HUES64 (cell line): Measurements from ENCODE around the gene DENND11.
"Not testable (repeated sequence)": the region's sequence is repeated elsewhere in the genome, so short reads cannot be mapped to it uniquely, and the experiment has no call there.

Experiments
- H3K27ac ChIP-seq: 2 replicates; pipeline ENCODE4 v1.7.0; 2013; ENCODE audit warnings: low read depth, low read length, inconsistent platforms
- H3K27me3 ChIP-seq: 2 replicates; pipeline ENCODE4 v1.6.1; 2013; ENCODE audit warnings: mild to moderate bottlenecking, low read length; ENCODE audit not compliant: insufficient read depth
- H3K36me3 ChIP-seq: 2 replicates; pipeline ENCODE4 v1.6.1; 2013; ENCODE audit warnings: mild to moderate bottlenecking, low read length; ENCODE audit not compliant: insufficient read depth
- H3K4me1 ChIP-seq: 2 replicates; pipeline ENCODE4 v1.6.1; 2013; ENCODE audit warnings: mild to moderate bottlenecking, low read length, moderate library complexity; ENCODE audit not compliant: insufficient read depth
- H3K4me3 ChIP-seq: 2 replicates; pipeline ENCODE4 v1.5.1; 2013; ENCODE audit warnings: mild to moderate bottlenecking, low read length, moderate library complexity
- H3K9ac ChIP-seq: 2 replicates; pipeline ENCODE4 v1.6.1; 2013; ENCODE audit warnings: mild to moderate bottlenecking, low read depth, low read length
- H3K9me3 ChIP-seq: 2 replicates; pipeline ENCODE4 v1.6.1; 2013; ENCODE audit warnings: low read depth, low read length; ENCODE audit not compliant: insufficient read depth
- WGBS: fragments of 150-250, 120-280 bp; methylation state at CpG from one replicate; pipeline ENCODE4 v1.1.7; 2013; ENCODE audit warnings: missing lambda C conversion rate; 5-methylcytosine and 5-hydroxymethylcytosine counted together

Gene DENND11

GRCh38 chr7:141696348-141696747, 5.6 kb downstream of the DENND11 start:
- no peaks in the 10 kb centered on the region for H3K9me3 ChIP-seq
- H3K4me1 ChIP-seq: peaks cover 27% of the 10 kb centered on the region
- H3K27me3 ChIP-seq: 0 out of 2 replicates have a peak, but pooled peaks cover 6% of the 10 kb centered on the region
- H3K36me3 ChIP-seq: no peaks in the 10 kb centered on the region
- H3K9ac ChIP-seq: no peak overlapping the region
- 96% methylated on average over 2 of the region's 2 CpGs for WGBS
- H3K27ac ChIP-seq: no peak overlapping the region
- H3K4me3 ChIP-seq: no peak overlapping the region

- WGBS: 95% methylated on average over 6 of the region's 6 CpGs
- no peaks in the 10 kb centered on the region for H3K36me3 ChIP-seq
- H3K9me3 ChIP-seq: no peaks in the 10 kb centered on the region
- peaks cover 27% of the 10 kb centered on the region for H3K4me1 ChIP-seq
- H3K4me3 ChIP-seq: no peak overlapping the region
- no peak overlapping the region for H3K27ac ChIP-seq
- 0 out of 2 replicates have a peak, but pooled peaks cover 4% of the 10 kb centered on the region for H3K27me3 ChIP-seq
- H3K9ac ChIP-seq: no peak overlapping the region
Observed at GRCh38 chr7:141695803-141696289, 6.1 kb downstream of the DENND11 start.

- no peak overlapping the region for H3K4me3 ChIP-seq
- no peak overlapping the region for H3K27ac ChIP-seq
- no peaks in the 10 kb centered on the region for H3K9me3 ChIP-seq
- WGBS: 100% methylated on average over 3 of the region's 3 CpGs
- no peak overlapping the region for H3K9ac ChIP-seq
- H3K27me3 ChIP-seq: no peaks in the 10 kb centered on the region
- H3K4me1 ChIP-seq: peaks cover 18% of the 10 kb centered on the region
- no peaks in the 10 kb centered on the region for H3K36me3 ChIP-seq
Observed at GRCh38 chr7:141693082-141693481, 8.9 kb downstream of the DENND11 start.

- WGBS: 98% methylated on average over 2 of the region's 4 CpGs
- Histone ChIP-seq H3K4me1 (peaks cover 7% of the 10 kb centered on the region), H3K27ac (no peak overlapping the region), H3K9me3 (no peaks in the 10 kb centered on the region), H3K9ac (no peak overlapping the region), H3K36me3 (no peaks in the 10 kb centered on the region), H3K4me3 (no peak overlapping the region), H3K27me3 (no peaks in the 10 kb centered on the region)
Observed at GRCh38 chr7:141691961-141692360, 10.0 kb downstream of the DENND11 start.

GRCh38 chr7:141691540-141691939, 10.4 kb downstream of the DENND11 start:
- WGBS: 89% methylated on average over 1 of the region's 3 CpGs
- H3K27ac ChIP-seq: no peak overlapping the region
- H3K4me1 ChIP-seq: peaks cover 4% of the 10 kb centered on the region; the same call in 1 of the 2 replicates
- H3K9ac ChIP-seq: no peak overlapping the region
- H3K27me3 ChIP-seq: no peaks in the 10 kb centered on the region
- H3K4me3 ChIP-seq: no peak overlapping the region
- H3K36me3 ChIP-seq: no peaks in the 10 kb centered on the region
- H3K9me3 ChIP-seq: no peaks in the 10 kb centered on the region

GRCh38 chr7:141689072-141689825, 12.7 kb downstream of the DENND11 start:
- H3K9ac ChIP-seq, H3K4me3 ChIP-seq, H3K27ac ChIP-seq, H3K4me1 ChIP-seq, H3K9me3 ChIP-seq, H3K27me3 ChIP-seq: not testable (repeated sequence)
- H3K36me3 ChIP-seq: peaks cover 14% of the 10 kb centered on the region
- 96% methylated on average over 3 of the region's 3 CpGs for WGBS

- H3K9ac ChIP-seq: no peak overlapping the region
- H3K4me3 ChIP-seq: no peak overlapping the region
- H3K9me3 ChIP-seq: no peaks in the 10 kb centered on the region
- peaks cover 23% of the 10 kb centered on the region for H3K36me3 ChIP-seq
- WGBS: over 99% methylated on average over 4 of the region's 5 CpGs
- no peaks in the 10 kb centered on the region for H3K27me3 ChIP-seq
- H3K27ac ChIP-seq: no peak overlapping the region
- peaks cover 4% of the 10 kb centered on the region; the same call in 1 of the 2 replicates for H3K4me1 ChIP-seq
Observed at GRCh38 chr7:141688043-141688442, 13.9 kb downstream of the DENND11 start.

- Histone ChIP-seq H3K9me3 (no peaks in the 10 kb centered on the region), H3K9ac (no peak overlapping the region), H3K36me3 (peaks cover 30% of the 10 kb centered on the region), H3K27me3 (no peaks in the 10 kb centered on the region), H3K4me1 (peaks cover 3% of the 10 kb centered on the region; the same call in 1 of the 2 replicates), H3K4me3 (no peak overlapping the region), H3K27ac (no peak overlapping the region)
- 93% methylated on average over 6 of the region's 6 CpGs for WGBS
Observed at GRCh38 chr7:141686670-141687069, 15.3 kb downstream of the DENND11 start.

GRCh38 chr7:141686074-141686473, 15.9 kb downstream of the DENND11 start:
- Histone ChIP-seq H3K9me3 (no peaks in the 10 kb centered on the region), H3K27me3 (no peaks in the 10 kb centered on the region), H3K4me1 (no peaks in the 10 kb centered on the region; the same call in 1 of the 2 replicates), H3K36me3 (peaks cover 30% of the 10 kb centered on the region), H3K27ac (no peak overlapping the region), H3K9ac (no peak overlapping the region), H3K4me3 (no peak overlapping the region)
- 94% methylated on average over 3 of the region's 3 CpGs for WGBS

- H3K27ac ChIP-seq: no peak overlapping the region
- H3K4me1 ChIP-seq: no peaks in the 10 kb centered on the region; the same call in 1 of the 2 replicates
- no peak overlapping the region for H3K9ac ChIP-seq
- no peaks in the 10 kb centered on the region for H3K27me3 ChIP-seq
- WGBS: 95% methylated on average over 27 of the region's 27 CpGs
- peaks cover 30% of the 10 kb centered on the region for H3K36me3 ChIP-seq
- no peaks in the 10 kb centered on the region for H3K9me3 ChIP-seq
- no peak overlapping the region for H3K4me3 ChIP-seq
Observed at GRCh38 chr7:141685285-141686023, 16.5 kb downstream of the DENND11 start.

GRCh38 chr7:141679014-141679413, 23.0 kb downstream of the DENND11 start:
- Histone ChIP-seq H3K36me3 (peaks cover 13% of the 10 kb centered on the region), H3K27me3 (no peaks in the 10 kb centered on the region), H3K9me3 (no peaks in the 10 kb centered on the region), H3K27ac (no peak overlapping the region), H3K9ac (no peak overlapping the region), H3K4me1 (peaks cover 6% of the 10 kb centered on the region; the same call in 1 of the 2 replicates), H3K4me3 (no peak overlapping the region)
